ENCODE measurements around the gene TCERG1L. TPM values are rescaled to one million over a fixed set of nuclear protein-coding genes. Genes with fewer than 3 reads are reported as not detected.

TCERG1L gene
- total RNA-seq, 1 donor from 2014 or later: not detected

- TF ChIP-seq, protein P1, sequence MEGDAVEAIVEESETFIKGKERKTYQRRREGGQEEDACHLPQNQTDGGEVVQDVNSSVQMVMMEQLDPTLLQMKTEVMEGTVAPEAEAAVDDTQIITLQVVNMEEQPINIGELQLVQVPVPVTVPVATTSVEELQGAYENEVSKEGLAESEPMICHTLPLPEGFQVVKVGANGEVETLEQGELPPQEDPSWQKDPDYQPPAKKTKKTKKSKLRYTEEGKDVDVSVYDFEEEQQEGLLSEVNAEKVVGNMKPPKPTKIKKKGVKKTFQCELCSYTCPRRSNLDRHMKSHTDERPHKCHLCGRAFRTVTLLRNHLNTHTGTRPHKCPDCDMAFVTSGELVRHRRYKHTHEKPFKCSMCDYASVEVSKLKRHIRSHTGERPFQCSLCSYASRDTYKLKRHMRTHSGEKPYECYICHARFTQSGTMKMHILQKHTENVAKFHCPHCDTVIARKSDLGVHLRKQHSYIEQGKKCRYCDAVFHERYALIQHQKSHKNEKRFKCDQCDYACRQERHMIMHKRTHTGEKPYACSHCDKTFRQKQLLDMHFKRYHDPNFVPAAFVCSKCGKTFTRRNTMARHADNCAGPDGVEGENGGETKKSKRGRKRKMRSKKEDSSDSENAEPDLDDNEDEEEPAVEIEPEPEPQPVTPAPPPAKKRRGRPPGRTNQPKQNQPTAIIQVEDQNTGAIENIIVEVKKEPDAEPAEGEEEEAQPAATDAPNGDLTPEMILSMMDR (IDR thresholded peaks at IDR 0.05): no peak
- H3K4me1 ChIP-seq: no peaks in the 10 kb centered on the region
- no peaks in the 10 kb centered on the region for H3K9me3 ChIP-seq
- ATAC-seq (no peak), DNase-seq (no peak)
- no peaks in the 10 kb centered on the region for H3K36me3 ChIP-seq
- H3K27me3 ChIP-seq (ENCODE audit: low read depth): peaks cover 20% of the 10 kb centered on the region
- H3K27ac ChIP-seq: no peak overlapping the region
- intact Hi-C loops (cut with DNase I): no loop called here
- H3K4me3 ChIP-seq: no peak overlapping the region
Measured at GRCh38 chr10:131320860-131321604, 9.5 kb upstream of the TCERG1L start.

- ATAC-seq (no peak), DNase-seq (no peak)
- TF ChIP-seq, protein P1 (IDR thresholded peaks at IDR 0.05): no peak
- Histone ChIP-seq H3K9me3 (no peaks in the 10 kb centered on the region), H3K4me3 (no peak overlapping the region), H3K27me3 (ENCODE audit: low read depth) (peaks cover 28% of the 10 kb centered on the region), H3K36me3 (no peaks in the 10 kb centered on the region), H3K27ac (no peak overlapping the region), H3K4me1 (no peaks in the 10 kb centered on the region)
- intact Hi-C loops (cut with DNase I): no loop called here
Measured at GRCh38 chr10:131318814-131319213, 7.3 kb upstream of the TCERG1L start.

GRCh38 chr10:131318291-131318690 lies 6.8 kb upstream of the TCERG1L start:
- Histone ChIP-seq H3K27me3 (ENCODE audit: low read depth) (peaks cover 33% of the 10 kb centered on the region), H3K9me3 (no peaks in the 10 kb centered on the region)
- intact Hi-C loops (cut with DNase I): no loop called here

GRCh38 chr10:131316321-131317075 lies 5.0 kb upstream of the TCERG1L start:
- TF ChIP-seq, protein P1 (IDR thresholded peaks at IDR 0.05): no peak
- Histone ChIP-seq H3K36me3 (no peaks in the 10 kb centered on the region), H3K9me3 (no peaks in the 10 kb centered on the region), H3K27me3 (ENCODE audit: low read depth) (peaks cover 44% of the 10 kb centered on the region), H3K27ac (no peak overlapping the region), H3K4me3 (no peak overlapping the region), H3K4me1 (no peaks in the 10 kb centered on the region)
- no peak for ATAC-seq
- no peak for DNase-seq
- intact Hi-C loops (cut with DNase I): no loop called here

More at GRCh38 chr10:131318291-131318690, 6.8 kb upstream of the TCERG1L start:
- H3K4me3 ChIP-seq: no peak overlapping the region
- TF ChIP-seq, protein P1 (IDR thresholded peaks at IDR 0.05): no peak
- H3K4me1 ChIP-seq: no peaks in the 10 kb centered on the region
- DNase-seq (no peak), ATAC-seq (no peak)
- H3K27ac ChIP-seq: no peak overlapping the region
- H3K36me3 ChIP-seq: no peaks in the 10 kb centered on the region

GRCh38 chr10:131315344-131315743 lies 3.8 kb upstream of the TCERG1L start:
- Histone ChIP-seq H3K36me3 (no peaks in the 10 kb centered on the region), H3K27ac (no peak overlapping the region), H3K27me3 (ENCODE audit: low read depth) (peaks cover 43% of the 10 kb centered on the region), H3K4me1 (peaks cover 7% of the 10 kb centered on the region), H3K9me3 (no peaks in the 10 kb centered on the region), H3K4me3 (no peak overlapping the region)
- ATAC-seq (no peak), DNase-seq (no peak)
- intact Hi-C loops (cut with DNase I): no loop called here
- TF ChIP-seq, protein P1 (IDR thresholded peaks at IDR 0.05): no peak
